HG03108 (cell line): Measurements from ENCODE around the gene SPRR2B.
"Not testable (repeated sequence)": the region's sequence is repeated elsewhere in the genome, so short reads cannot be mapped to it uniquely, and the experiment has no call there.

Experiments
- ATAC-seq: cut with Tn5 transposase; IDR thresholded peaks from one replicate; pipeline ENCODE4 v1.9.1; 2021; ENCODE audit warnings: moderate library complexity; ENCODE audit not compliant: unreplicated experiment

The SPRR2B gene

GRCh38 chr1:153035211-153035610, 36.2 kb downstream of the SPRR2B start:
- ATAC-seq: no peak

DNA sequence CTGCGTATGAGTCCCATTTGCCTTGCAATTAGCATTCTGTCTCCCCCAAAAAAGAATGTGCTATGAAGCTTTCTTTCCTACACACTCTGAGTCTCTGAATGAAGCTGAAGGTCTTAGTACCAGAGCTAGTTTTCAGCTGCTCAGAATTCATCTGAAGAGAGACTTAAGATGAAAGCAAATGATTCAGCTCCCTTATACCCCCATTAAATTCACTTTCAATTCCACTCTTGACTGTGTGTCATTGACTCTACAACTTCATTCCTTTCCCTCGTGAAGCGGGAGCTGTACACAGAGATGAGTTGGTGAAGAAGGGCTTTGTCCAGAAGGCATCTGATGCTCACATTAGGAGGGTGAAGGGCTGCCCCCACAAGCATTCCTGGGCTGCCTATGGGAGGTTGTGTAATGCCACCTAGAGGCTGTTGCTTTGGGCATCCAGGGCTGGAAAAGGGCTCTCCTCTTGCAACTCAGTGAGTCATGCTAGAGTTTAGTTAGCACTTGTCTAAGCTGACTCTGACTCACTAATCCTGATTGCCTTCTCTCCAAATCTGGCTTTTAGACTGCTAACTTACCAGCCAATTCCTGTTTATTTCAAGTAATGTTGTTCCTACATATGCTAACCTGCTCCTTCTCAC, 38.6 kb downstream of the SPRR2B start:
- no peak for ATAC-seq

DNA sequence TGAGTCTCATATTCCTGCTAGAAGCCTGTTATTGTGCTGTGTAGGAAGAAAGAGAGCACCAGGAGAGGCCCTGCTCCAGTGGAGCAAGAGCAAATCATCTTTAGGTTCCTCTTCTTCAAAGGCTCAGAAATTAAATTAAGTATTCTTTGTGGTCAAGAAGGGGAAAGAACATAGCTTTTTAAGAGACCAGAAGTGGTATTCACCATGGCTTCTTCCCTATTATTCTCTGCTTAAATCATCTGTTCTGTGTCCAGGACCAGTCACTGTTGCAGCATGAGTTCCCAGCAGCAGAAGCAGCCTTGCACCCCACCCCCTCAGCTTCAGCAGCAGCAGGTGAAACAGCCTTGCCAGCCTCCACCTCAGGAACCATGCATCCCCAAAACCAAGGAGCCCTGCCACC, 39.3 kb downstream of the SPRR2B start:
- ATAC-seq: no peak

DNA sequence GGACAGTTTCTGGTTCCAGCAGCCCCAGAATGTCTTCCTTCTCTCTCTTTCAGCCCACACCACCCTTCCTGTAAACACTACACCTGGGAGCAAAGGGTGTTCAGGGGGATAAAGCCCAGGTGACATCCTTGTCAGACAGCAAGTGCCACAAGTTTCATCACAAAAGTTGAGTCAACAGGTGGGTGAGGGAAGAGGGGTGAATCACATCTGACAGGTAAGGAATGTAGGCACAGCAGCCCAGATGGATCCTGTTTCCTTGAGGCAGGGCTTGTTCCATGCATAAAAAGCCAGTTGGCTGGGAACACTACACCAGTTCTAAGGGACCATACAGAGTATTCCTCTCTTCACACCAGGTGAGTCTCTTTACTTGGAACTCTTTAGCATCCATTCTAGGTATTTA, 40.5 kb downstream of the SPRR2B start, which contains the start of gene SPRR1B:
Gene SPRR1B, plus strand, starts transcription at position 309 of the 400 bp plus-strand sequence. CDS start 1,143 bp downstream, outside the sequence.
- ATAC-seq: no peak

DNA sequence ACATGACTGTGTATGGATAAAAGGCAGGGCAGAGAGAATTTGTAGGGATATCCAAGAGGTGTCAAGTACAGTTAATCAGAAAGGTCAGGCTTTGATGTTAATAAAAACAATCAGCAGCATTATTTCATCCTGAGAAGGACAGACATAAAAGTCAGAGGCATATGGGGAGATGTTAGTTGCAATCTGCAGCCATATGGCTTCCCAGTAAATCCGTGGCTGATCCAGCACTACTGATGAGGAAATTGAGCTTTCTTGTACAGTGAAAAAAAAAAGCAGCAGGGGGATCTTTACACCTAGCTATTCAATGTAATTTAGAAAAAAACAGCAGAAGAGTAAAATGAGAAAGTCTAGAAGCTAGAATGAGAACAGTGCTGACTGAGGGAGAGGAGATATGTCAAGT, 42.6 kb downstream of the SPRR2B start:
- ATAC-seq: no peak

DNA sequence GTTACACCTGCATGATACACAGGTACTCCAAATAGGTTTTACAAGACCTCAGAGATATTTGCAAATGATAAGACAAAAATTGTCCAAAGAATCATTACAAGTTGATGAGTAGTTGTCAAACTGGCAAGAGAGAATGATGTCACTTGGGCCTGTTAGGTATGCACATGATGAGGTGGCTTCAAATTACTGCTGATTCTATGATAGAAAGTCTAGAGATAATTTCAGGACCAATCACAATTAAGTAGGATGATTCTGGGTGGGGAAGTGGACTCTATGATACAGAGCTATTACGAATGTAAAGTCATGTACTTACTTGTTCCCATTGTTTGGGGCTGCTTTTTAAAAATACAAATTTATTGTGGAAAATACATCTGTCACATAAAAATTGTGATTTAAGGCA, 45.6 kb downstream of the SPRR2B start:
- no peak for ATAC-seq

DNA sequence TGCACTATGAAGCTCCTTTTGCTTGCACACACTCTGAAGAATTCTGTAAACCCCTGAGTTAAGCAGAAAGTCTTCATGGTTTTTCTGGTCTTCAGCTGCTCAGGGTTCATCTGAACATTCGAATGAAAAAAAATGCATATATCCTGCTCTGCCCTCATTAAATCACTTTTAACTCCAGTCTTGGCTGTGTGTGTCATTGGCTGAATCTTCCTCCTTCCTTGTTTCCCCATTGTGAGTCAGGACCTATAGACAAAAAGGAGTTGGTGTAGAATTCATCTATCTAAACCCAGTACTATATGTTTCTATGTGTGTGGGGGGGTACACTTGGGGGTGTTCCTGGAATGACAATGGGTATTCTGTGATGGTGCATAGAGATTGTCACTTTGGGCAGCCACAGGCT, 47.0 kb downstream of the SPRR2B start:
- no peak for ATAC-seq

DNA sequence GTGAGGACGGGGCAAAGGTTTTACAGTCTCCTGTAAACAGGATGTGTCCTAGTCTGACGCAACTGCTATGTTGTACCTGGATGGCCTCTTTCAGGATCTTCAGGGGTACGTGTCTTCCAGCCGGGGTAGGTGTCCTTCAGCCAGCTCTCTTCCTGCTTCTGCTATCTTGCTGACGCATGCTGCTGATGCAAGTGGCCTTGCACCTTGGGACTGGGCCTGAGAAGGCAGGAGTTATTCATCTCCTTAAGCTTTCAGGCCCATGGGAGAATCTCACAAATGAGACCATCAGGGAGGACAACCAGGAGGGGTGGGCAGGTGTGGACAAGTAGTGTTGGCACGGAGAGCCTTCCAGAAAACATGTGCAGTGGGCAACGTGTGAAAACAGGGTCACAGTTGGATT, 48.3 kb downstream of the SPRR2B start:
- ATAC-seq: no peak

DNA sequence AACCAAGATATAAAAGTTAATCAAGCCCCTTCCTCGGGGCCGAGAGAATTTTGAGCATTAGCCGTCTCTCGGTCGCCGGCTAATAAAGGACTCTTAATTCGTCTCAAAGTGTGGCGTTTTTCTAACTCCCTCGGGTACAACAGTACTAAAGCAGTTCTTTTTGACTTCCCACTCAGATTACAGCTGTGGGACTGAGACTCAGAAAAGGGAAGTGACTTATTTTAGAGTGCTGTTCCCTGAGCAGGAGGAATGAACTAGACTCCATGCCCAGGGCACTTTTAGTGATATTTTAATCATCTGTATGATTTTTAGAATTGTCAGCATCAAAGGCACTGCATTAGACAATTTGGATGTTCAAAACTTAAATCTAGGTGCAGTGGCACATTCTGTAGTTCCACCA, 49.1 kb downstream of the SPRR2B start:
- not testable (repeated sequence) for ATAC-seq

- ATAC-seq: not testable (repeated sequence)
Observed at GRCh38 chr1:153021829-153022228, 49.6 kb downstream of the SPRR2B start.
